Coronary artery (tissue), 2 donors: Measurements from ENCODE around the gene CACNA1I.

ENCODE experiments used
- DNase-seq: peaks from one replicate; pipeline ENCODE4 v3.0.0-alpha.2; 2017; ENCODE audit warnings: low spot score
- H3K27ac ChIP-seq, 2 donors: fragments of 200-600 bp; sonication (generic); one replicate each; pipeline ENCODE4 v1.5.1; 2016 to 2019
- H3K4me3 ChIP-seq: fragments of 200-600 bp; sonication (generic); 2 replicates; pipeline ENCODE4 v1.5.1; 2016; ENCODE audit warnings: mild to moderate bottlenecking, moderate library complexity
- CTCF ChIP-seq: fragments of 200-600 bp; sonication (generic); IDR thresholded peaks from one replicate; pipeline ENCODE4 v1.5.1; 2019; ENCODE audit warnings: antibody characterized with exemption

The CACNA1I gene

GRCh38 chr22:39553429-39553828 is 17.1 kb upstream of the CACNA1I start:
- no peak overlapping the region for H3K27ac ChIP-seq
- TF ChIP-seq CTCF: no peak
- no peak overlapping the region for H3K4me3 ChIP-seq
- DNase-seq: no peak

- no peak overlapping the region for H3K4me3 ChIP-seq
- TF ChIP-seq CTCF: no peak
- DNase-seq: no peak
- no peak overlapping the region for H3K27ac ChIP-seq
Measured at GRCh38 chr22:39554151-39554550, 16.4 kb upstream of the CACNA1I start.

GRCh38 chr22:39556970-39557841 is 13.3 kb upstream of the CACNA1I start:
- no peak for TF ChIP-seq CTCF
- Histone ChIP-seq H3K27ac (no peak overlapping the region), H3K4me3 (peak overlapping the region; percentile 63)
- no peak for DNase-seq

- DNase-seq: no peak
- Histone ChIP-seq H3K27ac (no peak overlapping the region), H3K4me3 (peak overlapping the region; percentile 63)
- no peak for TF ChIP-seq CTCF
Measured at GRCh38 chr22:39558254-39558727, 12.3 kb upstream of the CACNA1I start.

GRCh38 chr22:39558950-39559349 is 11.6 kb upstream of the CACNA1I start:
- DNase-seq: no peak
- H3K27ac ChIP-seq: no peak overlapping the region
- H3K4me3 ChIP-seq: no peak overlapping the region
- TF ChIP-seq CTCF: no peak

GRCh38 chr22:39559456-39560105 is 11.0 kb upstream of the CACNA1I start:
- no peak for TF ChIP-seq CTCF
- DNase-seq: no peak
- no peak overlapping the region for H3K4me3 ChIP-seq
- H3K27ac ChIP-seq: no peak overlapping the region
